ENCODE results near the gene SPESP1. TPM values are rescaled to one million over a fixed set of nuclear protein-coding genes. Genes with fewer than 3 reads are reported as not detected.

SPESP1 gene
- polyA plus RNA-seq, 2 of the 4 experiments (the other 2 are of a cell fraction): not detected

DNA sequence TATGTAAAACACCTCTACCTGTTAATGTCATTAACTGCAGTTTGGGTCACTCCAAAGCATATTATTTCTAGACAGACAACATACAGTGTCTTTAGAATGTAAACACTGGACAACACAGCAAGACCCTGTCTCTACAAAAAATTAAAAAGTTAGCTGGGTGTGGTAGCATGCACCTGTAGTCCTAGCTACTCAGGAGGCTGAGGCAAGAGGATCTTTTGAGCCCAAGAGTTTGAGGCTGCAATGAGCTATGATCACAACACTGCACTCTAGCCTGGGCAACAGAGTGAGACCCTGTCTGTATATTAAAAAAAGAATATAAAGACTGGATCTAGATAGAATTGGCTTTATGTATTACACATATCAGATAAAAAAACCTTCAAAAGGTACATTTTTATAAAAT lies 20.0 kb upstream of the SPESP1 start:
- POLR2A ChIA-PET: no interaction called here

DNA sequence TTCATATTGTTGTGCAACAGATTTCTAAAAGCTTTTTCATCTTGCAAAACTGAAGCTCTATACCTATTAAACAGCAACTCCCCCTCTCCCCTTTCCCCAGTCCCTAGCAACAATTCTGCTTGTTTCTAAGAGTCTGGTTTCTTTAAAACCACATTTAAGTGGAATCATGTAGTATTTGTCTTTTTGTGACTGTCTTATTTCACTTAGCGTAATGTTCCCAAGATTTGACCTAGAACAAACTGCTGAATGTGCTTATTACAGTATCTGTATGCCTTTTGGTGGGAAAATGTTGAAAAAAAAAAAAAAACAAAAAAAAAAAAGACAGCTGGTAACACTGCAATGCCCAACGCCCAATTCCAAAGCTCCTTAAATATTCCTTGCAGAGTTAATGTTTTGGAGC lies 19.5 kb upstream of the SPESP1 start:
- TF ChIP-seq, protein P1, sequence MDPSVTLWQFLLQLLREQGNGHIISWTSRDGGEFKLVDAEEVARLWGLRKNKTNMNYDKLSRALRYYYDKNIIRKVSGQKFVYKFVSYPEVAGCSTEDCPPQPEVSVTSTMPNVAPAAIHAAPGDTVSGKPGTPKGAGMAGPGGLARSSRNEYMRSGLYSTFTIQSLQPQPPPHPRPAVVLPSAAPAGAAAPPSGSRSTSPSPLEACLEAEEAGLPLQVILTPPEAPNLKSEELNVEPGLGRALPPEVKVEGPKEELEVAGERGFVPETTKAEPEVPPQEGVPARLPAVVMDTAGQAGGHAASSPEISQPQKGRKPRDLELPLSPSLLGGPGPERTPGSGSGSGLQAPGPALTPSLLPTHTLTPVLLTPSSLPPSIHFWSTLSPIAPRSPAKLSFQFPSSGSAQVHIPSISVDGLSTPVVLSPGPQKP (IDR thresholded peaks at IDR 0.05; ENCODE audit: low read depth, low read length): no peak
- TF ChIP-seq ZFP36 (IDR thresholded peaks at IDR 0.05; ENCODE audit: borderline replicate concordance, partially characterized antibody) (no peak), PHF8 (IDR thresholded peaks at IDR 0.05; ENCODE audit: borderline replicate concordance, low read depth) (no peak), MYC (IDR thresholded peaks at IDR 0.05; ENCODE audit: borderline replicate concordance, low read length) (no peak), TFCP2L1 (CRISPR knock-in tag; IDR thresholded peaks at IDR 0.05) (no peak), MAFK (IDR thresholded peaks at IDR 0.05; ENCODE audit: partially characterized antibody) (peak; percentile 39), CBX2 (IDR thresholded peaks at IDR 0.05; ENCODE audit: borderline replicate concordance, low read depth) (no peak)
- FAIRE-seq: no peak
- 26% methylated on average over 2 of the region's 2 CpGs for WGBS (ENCODE audit: missing lambda C conversion rate)

More for the DNA sequence above, 20.0 kb upstream of the SPESP1 start:
- no peaks in the 10 kb centered on the region for H3K4me1 ChIP-seq
- no peak overlapping the region for H3K4me2 ChIP-seq
- no peak for TF ChIP-seq FOSL2 (IDR thresholded peaks at IDR 0.05)
- no peak for TF ChIP-seq FOSL2 (CRISPR knock-in tag; IDR thresholded peaks at IDR 0.05)
- no peak for TF ChIP-seq ZFP36 (IDR thresholded peaks at IDR 0.05; ENCODE audit: borderline replicate concordance, partially characterized antibody)
- no peak for TF ChIP-seq TP53 (CRISPR knock-in tag; IDR thresholded peaks at IDR 0.05)
- TF ChIP-seq POLR2A (IDR thresholded peaks at IDR 0.05; ENCODE audit: low read length): no peak
- no peak for TF ChIP-seq MAFK (IDR thresholded peaks at IDR 0.05; ENCODE audit: partially characterized antibody)
- TF ChIP-seq, protein P2, sequence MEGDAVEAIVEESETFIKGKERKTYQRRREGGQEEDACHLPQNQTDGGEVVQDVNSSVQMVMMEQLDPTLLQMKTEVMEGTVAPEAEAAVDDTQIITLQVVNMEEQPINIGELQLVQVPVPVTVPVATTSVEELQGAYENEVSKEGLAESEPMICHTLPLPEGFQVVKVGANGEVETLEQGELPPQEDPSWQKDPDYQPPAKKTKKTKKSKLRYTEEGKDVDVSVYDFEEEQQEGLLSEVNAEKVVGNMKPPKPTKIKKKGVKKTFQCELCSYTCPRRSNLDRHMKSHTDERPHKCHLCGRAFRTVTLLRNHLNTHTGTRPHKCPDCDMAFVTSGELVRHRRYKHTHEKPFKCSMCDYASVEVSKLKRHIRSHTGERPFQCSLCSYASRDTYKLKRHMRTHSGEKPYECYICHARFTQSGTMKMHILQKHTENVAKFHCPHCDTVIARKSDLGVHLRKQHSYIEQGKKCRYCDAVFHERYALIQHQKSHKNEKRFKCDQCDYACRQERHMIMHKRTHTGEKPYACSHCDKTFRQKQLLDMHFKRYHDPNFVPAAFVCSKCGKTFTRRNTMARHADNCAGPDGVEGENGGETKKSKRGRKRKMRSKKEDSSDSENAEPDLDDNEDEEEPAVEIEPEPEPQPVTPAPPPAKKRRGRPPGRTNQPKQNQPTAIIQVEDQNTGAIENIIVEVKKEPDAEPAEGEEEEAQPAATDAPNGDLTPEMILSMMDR (IDR thresholded peaks at IDR 0.05): no peak
- TF ChIP-seq EHMT2 (IDR thresholded peaks at IDR 0.05; ENCODE audit: low read depth): no peak
- no peak for TF ChIP-seq TFCP2L1 (CRISPR knock-in tag; IDR thresholded peaks at IDR 0.05)
- no peak for TF ChIP-seq EHF (CRISPR knock-in tag; IDR thresholded peaks at IDR 0.05)
- TF ChIP-seq, protein P3, sequence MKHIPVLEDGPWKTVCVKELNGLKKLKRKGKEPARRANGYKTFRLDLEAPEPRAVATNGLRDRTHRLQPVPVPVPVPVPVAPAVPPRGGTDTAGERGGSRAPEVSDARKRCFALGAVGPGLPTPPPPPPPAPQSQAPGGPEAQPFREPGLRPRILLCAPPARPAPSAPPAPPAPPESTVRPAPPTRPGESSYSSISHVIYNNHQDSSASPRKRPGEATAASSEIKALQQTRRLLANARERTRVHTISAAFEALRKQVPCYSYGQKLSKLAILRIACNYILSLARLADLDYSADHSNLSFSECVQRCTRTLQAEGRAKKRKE (CRISPR knock-in tag; IDR thresholded peaks at IDR 0.05; ENCODE audit: low read depth): no peak
- no peak for TF ChIP-seq GATA3 (IDR thresholded peaks at IDR 0.05; ENCODE audit: borderline replicate concordance)
- TF ChIP-seq, protein P4, sequence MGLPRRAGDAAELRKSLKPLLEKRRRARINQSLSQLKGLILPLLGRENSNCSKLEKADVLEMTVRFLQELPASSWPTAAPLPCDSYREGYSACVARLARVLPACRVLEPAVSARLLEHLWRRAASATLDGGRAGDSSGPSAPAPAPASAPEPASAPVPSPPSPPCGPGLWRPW (IDR thresholded peaks at IDR 0.05): no peak
- H3K27ac ChIP-seq: no peak overlapping the region
- H3K9me3 ChIP-seq: no peaks in the 10 kb centered on the region; the same call in 2 of the 3 replicates
- no peak for FAIRE-seq
- DNase-seq (ENCODE audit: low read depth in 1 of 2, low spot score in 1 of 2): no peak
- CTCF ChIA-PET: interaction anchor here (0.8 to 5.1 kb wide), 5 partner anchors 10 to 121 kb away, joined by 3 to 33 read pairs (median 5); no protein-coding TSS in a partner anchor
- ATAC-seq: no peak
- H3K4me3 ChIP-seq: no peak overlapping the region

DNA sequence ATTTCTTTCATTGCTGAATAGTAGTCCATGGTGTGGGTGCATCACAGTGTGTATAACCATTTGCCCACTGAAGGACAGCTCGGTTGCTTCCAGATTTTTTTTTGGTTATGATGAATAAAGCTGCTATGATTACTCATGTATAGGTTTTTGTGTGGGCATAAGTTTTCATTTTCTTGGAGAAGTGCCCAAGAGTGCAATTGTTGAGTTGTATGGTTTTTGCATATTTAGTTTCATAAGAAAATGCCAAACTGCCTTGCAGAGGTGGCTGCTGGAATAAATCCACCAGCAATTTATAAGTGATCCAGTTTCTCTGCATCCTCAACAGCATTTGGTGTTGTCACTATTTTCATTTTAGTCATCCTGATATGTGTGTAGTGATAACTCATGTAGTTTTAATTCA lies 8.4 kb upstream of the SPESP1 start:
- no peak for FAIRE-seq
- 0% methylated on average over 1 of the region's 1 CpG for WGBS (ENCODE audit: missing lambda C conversion rate)
- ChIA-PET POLR2A (no interaction called here), CTCF (interaction anchor here (1.6 to 5.3 kb wide), 4 partner anchors 13 to 669 kb away, joined by 5 to 35 read pairs (median 32); no protein-coding TSS in a partner anchor)
- Histone ChIP-seq H3K4me1 (no peaks in the 10 kb centered on the region), H3K4me3 (no peak overlapping the region), H3K9me3 (no peaks in the 10 kb centered on the region), H3K27ac (no peak overlapping the region), H3K4me2 (no peak overlapping the region)
- DNase-seq (ENCODE audit: low read depth in 1 of 2, low spot score in 1 of 2): no peak
- no peak for ATAC-seq
- TF ChIP-seq, protein P2 (IDR thresholded peaks at IDR 0.05): no peak
- TF ChIP-seq, protein P5, sequence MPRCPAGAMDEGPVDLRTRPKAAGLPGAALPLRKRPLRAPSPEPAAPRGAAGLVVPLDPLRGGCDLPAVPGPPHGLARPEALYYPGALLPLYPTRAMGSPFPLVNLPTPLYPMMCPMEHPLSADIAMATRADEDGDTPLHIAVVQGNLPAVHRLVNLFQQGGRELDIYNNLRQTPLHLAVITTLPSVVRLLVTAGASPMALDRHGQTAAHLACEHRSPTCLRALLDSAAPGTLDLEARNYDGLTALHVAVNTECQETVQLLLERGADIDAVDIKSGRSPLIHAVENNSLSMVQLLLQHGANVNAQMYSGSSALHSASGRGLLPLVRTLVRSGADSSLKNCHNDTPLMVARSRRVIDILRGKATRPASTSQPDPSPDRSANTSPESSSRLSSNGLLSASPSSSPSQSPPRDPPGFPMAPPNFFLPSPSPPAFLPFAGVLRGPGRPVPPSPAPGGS (IDR thresholded peaks at IDR 0.05): no peak
- TF ChIP-seq MYC (IDR thresholded peaks at IDR 0.05; ENCODE audit: borderline replicate concordance, low read length) (no peak), FOSL2 (IDR thresholded peaks at IDR 0.05) (no peak), FOSL2 (CRISPR knock-in tag; IDR thresholded peaks at IDR 0.05) (no peak), RAD21 (conservative IDR thresholded peaks at IDR 0.05 in 1 of 2, IDR thresholded peaks at IDR 0.05 in 1 of 2) (no peak), POLR2A (IDR thresholded peaks at IDR 0.05; ENCODE audit: low read length) (no peak), POLR2AphosphoS2 (conservative IDR thresholded peaks at IDR 0.05; ENCODE audit: low read length) (no peak), ZNF302 (CRISPR knock-in tag; IDR thresholded peaks at IDR 0.05) (no peak), GATA3 (IDR thresholded peaks at IDR 0.05; ENCODE audit: borderline replicate concordance) (no peak), HEYL (CRISPR knock-in tag; IDR thresholded peaks at IDR 0.05) (no peak), ZFP36 (IDR thresholded peaks at IDR 0.05; ENCODE audit: borderline replicate concordance, partially characterized antibody) (no peak), MAFK (IDR thresholded peaks at IDR 0.05; ENCODE audit: partially characterized antibody) (no peak), EHF (CRISPR knock-in tag; IDR thresholded peaks at IDR 0.05) (no peak), NFE2L2 (conservative IDR thresholded peaks at IDR 0.05; ENCODE audit: low read length) (no peak), KDM1A (IDR thresholded peaks at IDR 0.05; ENCODE audit: low read depth) (no peak), CBX2 (IDR thresholded peaks at IDR 0.05; ENCODE audit: borderline replicate concordance, low read depth) (no peak)

More for the DNA sequence above, 19.5 kb upstream of the SPESP1 start:
- ATAC-seq (no peak), DNase-seq (ENCODE audit: low read depth in 1 of 2, low spot score in 1 of 2) (no peak)
- ChIA-PET POLR2A (no interaction called here), CTCF (interaction anchor here (0.8 to 5.1 kb wide), 5 partner anchors 11 to 121 kb away, joined by 3 to 33 read pairs (median 5); no protein-coding TSS in a partner anchor)
- Histone ChIP-seq H3K4me2 (no peak overlapping the region), H3K27ac (no peak overlapping the region), H3K4me1 (no peaks in the 10 kb centered on the region), H3K4me3 (no peak overlapping the region), H3K9me3 (peaks cover 4% of the 10 kb centered on the region; the same call in 1 of the 3 replicates)

All from A549 (cell line).